ENCODE measurements around the gene TTC21B.

TTC21B gene

DNA sequence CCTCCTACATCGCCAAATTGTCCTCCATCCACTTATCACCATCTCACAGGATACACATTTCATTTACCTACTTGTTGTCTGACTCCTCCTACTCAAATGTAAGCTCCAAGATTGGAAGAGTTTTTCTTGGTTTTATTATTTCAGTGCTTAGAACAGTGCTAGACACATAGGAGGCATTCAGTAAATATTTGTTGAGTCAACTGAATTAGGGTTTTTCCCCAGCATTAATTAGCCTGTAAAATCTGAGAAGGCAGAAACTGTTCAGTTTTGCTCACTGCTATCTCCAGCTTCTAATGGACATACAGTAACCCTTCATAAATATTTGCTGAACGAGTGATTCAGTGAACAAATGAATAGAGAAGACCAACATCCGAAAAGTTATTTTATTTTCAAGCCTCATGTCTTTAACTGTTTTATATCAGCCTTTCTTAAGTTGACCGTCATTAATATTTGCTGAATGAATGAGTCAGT, 800 bp downstream of the TTC21B start:
- peak overlapping the region; percentile 53 to 96 (median 82) for H3K4me3 ChIP-seq (ENCODE audit: control insufficient read depth in 1 of 7, extremely low read depth in 1 of 7, insufficient read depth in 4 of 7, low read depth in 2 of 7, low read length in 6 of 7)
- H3K36me3 ChIP-seq (ENCODE audit: control insufficient read depth in 4 of 4, insufficient read depth in 4 of 4, low read length in 3 of 4), result peaks cover 0 to 13% (median 6%) of the 10 kb centered on the region in 4 experiments
- CTCF ChIA-PET, result interaction anchor here (1.2 to 1.8 kb wide), 5 partner anchors 11 to 175 kb away, joined by 3 to 13 read pairs (median 4); partner anchors contain the start of gene SCN1A
- peaks cover 7 to 26% (median 11%) of the 10 kb centered on the region in 4 experiments for H3K4me1 ChIP-seq (ENCODE audit: control extremely low read depth in 1 of 4, control insufficient read depth in 4 of 4, insufficient read depth in 4 of 4, low read length in 3 of 4)
- DNase-seq, result peak in 2 of 3 donors; percentile 52 to 66
- no peaks in the 10 kb centered on the region for H3K27me3 ChIP-seq (replicated peaks in 2 of 5; ENCODE audit: control insufficient read depth in 4 of 5, insufficient read depth in 5 of 5, low read length in 4 of 5)
- 0% methylated on average over 1 of the region's 4 CpGs for whole genome bisulfite sequencing (ENCODE audit: insufficient coverage)
- no peaks in the 10 kb centered on the region for H3K9me3 ChIP-seq (ENCODE audit: control extremely low read depth in 1 of 5, control insufficient read depth in 4 of 5, insufficient read depth in 2 of 5, low read depth in 1 of 5, low read length in 4 of 5)
- H3K27ac ChIP-seq (ENCODE audit: insufficient read depth in 1 of 2, low read depth in 1 of 2, low read length in 2 of 2, poor library complexity in 1 of 2, severe bottlenecking in 2 of 2), result peak overlapping the region; percentile 64 to 86
- POLR2A ChIA-PET, result interaction anchor here (0.5 kb wide), 1 partner anchor 1111 kb away, joined by 5 read pairs; the partner anchor contains the start of gene COBLL1

DNA sequence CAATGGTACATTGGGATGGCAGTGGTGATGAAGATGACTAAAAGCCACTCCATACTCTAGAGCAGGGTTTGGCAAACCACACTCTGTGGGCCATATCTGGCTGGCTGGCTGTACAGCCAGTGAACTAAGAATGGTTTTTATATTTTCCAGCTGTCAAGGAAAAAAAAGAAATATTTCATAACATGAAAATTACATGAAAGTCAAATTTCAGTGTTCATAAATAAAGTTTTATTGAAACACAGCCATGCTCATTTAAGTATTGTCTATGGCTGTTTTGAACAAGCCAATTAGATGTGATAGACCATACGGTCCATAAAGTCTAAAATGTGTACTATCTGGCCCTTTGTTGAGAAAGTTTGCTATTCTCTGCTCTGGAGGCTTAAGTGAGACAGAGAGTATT, 1.5 kb downstream of the TTC21B start:
- H3K4me3 ChIP-seq (ENCODE audit: control insufficient read depth in 1 of 7, extremely low read depth in 1 of 7, insufficient read depth in 4 of 7, low read depth in 2 of 7, low read length in 6 of 7), result peak overlapping the region in 4 of 7 experiments; percentile 81 to 92 (median 85)
- POLR2A ChIA-PET, result no interaction called here
- CTCF ChIA-PET, result interaction anchor here (0.6 to 1.7 kb wide), 5 partner anchors 17 to 191 kb away, joined by 3 to 13 read pairs (median 3); no protein-coding TSS in a partner anchor
- H3K27ac ChIP-seq (ENCODE audit: insufficient read depth in 1 of 2, low read depth in 1 of 2, low read length in 2 of 2, poor library complexity in 1 of 2, severe bottlenecking in 2 of 2), result no peak overlapping the region
- peaks cover 7 to 26% (median 11%) of the 10 kb centered on the region in 4 experiments for H3K4me1 ChIP-seq (ENCODE audit: control extremely low read depth in 1 of 4, control insufficient read depth in 4 of 4, insufficient read depth in 4 of 4, low read length in 3 of 4)
- peaks cover 5 to 19% (median 10%) of the 10 kb centered on the region in 4 experiments for H3K36me3 ChIP-seq (ENCODE audit: control insufficient read depth in 4 of 4, insufficient read depth in 4 of 4, low read length in 3 of 4)
- H3K27me3 ChIP-seq (replicated peaks in 2 of 5; ENCODE audit: control insufficient read depth in 4 of 5, insufficient read depth in 5 of 5, low read length in 4 of 5), result no peaks in the 10 kb centered on the region
- no peak for DNase-seq
- 0% methylated on average over 1 of the region's 1 CpG for WGBS (ENCODE audit: insufficient coverage)
- no peaks in the 10 kb centered on the region for H3K9me3 ChIP-seq (ENCODE audit: control extremely low read depth in 1 of 5, control insufficient read depth in 4 of 5, insufficient read depth in 2 of 5, low read depth in 1 of 5, low read length in 4 of 5)

DNA sequence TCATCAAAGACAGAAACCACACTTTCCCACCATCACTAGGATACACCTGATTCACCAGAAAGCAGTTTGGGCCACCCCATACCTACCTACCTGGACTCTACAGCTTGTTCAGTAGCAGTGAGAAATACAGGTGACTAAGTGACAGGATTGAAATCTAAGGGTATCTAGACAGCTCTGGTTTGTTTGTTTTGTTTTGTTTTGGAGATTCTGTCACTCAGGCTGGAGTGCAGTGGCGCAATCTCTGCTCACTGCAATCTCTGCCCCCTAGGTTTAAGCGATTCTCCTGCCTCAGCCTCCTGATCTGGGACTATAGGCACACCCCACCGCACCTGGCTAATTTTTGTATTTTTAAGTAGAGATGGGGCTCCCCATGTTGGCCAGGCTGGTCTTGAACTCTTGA, 3.1 kb downstream of the TTC21B start:
- H3K27ac ChIP-seq (ENCODE audit: insufficient read depth in 1 of 2, low read depth in 1 of 2, low read length in 2 of 2, poor library complexity in 1 of 2, severe bottlenecking in 2 of 2), result no peak overlapping the region
- WGBS (ENCODE audit: insufficient coverage), result 100% methylated on average over 1 of the region's 3 CpGs
- POLR2A ChIA-PET, result no interaction called here
- H3K36me3 ChIP-seq (ENCODE audit: control insufficient read depth in 4 of 4, insufficient read depth in 4 of 4, low read length in 3 of 4), result peaks cover 6 to 24% (median 13%) of the 10 kb centered on the region in 4 experiments
- H3K4me3 ChIP-seq (ENCODE audit: control insufficient read depth in 1 of 7, extremely low read depth in 1 of 7, insufficient read depth in 4 of 7, low read depth in 2 of 7, low read length in 6 of 7), result no peak overlapping the region
- DNase-seq, result no peak
- no peaks in the 10 kb centered on the region for H3K27me3 ChIP-seq (replicated peaks in 2 of 5; ENCODE audit: control insufficient read depth in 4 of 5, insufficient read depth in 5 of 5, low read length in 4 of 5)
- CTCF ChIA-PET, result no interaction called here
- peaks cover 7 to 26% (median 11%) of the 10 kb centered on the region in 4 experiments for H3K4me1 ChIP-seq (ENCODE audit: control extremely low read depth in 1 of 4, control insufficient read depth in 4 of 4, insufficient read depth in 4 of 4, low read length in 3 of 4)
- no peaks in the 10 kb centered on the region for H3K9me3 ChIP-seq (ENCODE audit: control extremely low read depth in 1 of 5, control insufficient read depth in 4 of 5, insufficient read depth in 2 of 5, low read depth in 1 of 5, low read length in 4 of 5)

DNA sequence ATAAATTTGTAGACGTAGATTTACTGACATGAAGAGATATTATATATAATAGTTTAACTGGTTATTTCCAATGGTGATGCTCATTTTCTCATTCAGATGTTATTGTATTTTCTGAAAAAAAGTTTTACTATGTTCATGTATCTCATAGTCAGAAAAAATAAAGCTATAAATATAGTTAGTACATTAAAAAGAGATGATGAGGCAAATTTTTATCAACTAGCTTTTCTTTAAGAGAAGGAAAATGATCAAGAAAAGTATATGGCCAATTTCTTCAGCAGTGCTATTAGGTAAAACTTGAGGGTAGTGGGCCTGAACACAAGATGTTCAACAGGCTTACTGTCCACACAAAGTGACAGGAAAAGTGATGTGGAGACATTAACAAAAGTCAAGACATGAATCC, 11.7 kb downstream of the TTC21B start:
- WGBS (ENCODE audit: insufficient coverage), result no CpG with 5 or more reads among the region's 1 CpG
- DNase-seq, result no peak
- H3K4me3 ChIP-seq (ENCODE audit: control insufficient read depth in 1 of 7, extremely low read depth in 1 of 7, insufficient read depth in 4 of 7, low read depth in 2 of 7, low read length in 6 of 7), result no peak overlapping the region
- no peaks in the 10 kb centered on the region for H3K9me3 ChIP-seq (ENCODE audit: control extremely low read depth in 1 of 5, control insufficient read depth in 4 of 5, insufficient read depth in 2 of 5, low read depth in 1 of 5, low read length in 4 of 5)
- H3K27me3 ChIP-seq (replicated peaks in 2 of 5; ENCODE audit: control insufficient read depth in 4 of 5, insufficient read depth in 5 of 5, low read length in 4 of 5), result no peaks in the 10 kb centered on the region
- H3K27ac ChIP-seq (ENCODE audit: insufficient read depth in 1 of 2, low read depth in 1 of 2, low read length in 2 of 2, poor library complexity in 1 of 2, severe bottlenecking in 2 of 2), result no peak overlapping the region
- ChIA-PET CTCF (interaction anchor here (1.1 to 1.5 kb wide), 3 partner anchors 12 to 241 kb away, joined by 3 to 4 read pairs (median 3); partner anchors contain the start of gene TTC21B), POLR2A (no interaction called here)
- H3K36me3 ChIP-seq (ENCODE audit: control insufficient read depth in 4 of 4, insufficient read depth in 4 of 4, low read length in 3 of 4), result peaks cover 21 to 68% (median 53%) of the 10 kb centered on the region in 4 experiments
- no peaks in the 10 kb centered on the region for H3K4me1 ChIP-seq (ENCODE audit: control extremely low read depth in 1 of 4, control insufficient read depth in 4 of 4, insufficient read depth in 4 of 4, low read length in 3 of 4)

DNA sequence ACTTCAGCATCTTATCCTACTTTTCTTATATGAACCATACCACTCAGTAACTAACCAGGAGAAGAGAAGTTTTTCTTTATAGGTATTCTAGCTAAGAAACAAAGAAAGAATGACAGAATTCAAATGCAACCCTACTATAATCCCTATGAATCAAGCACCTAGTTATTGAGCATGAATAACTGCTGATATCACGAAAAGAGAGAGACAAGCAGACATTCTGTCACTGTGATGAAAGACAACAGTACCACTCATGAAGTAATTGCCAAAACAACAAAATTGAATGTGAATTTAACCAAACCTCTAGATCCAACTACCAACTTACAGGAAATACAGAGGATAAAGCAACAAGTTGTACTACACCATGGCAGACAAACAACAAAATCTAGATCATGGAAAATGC, 15.3 kb downstream of the TTC21B start:
- Histone ChIP-seq H3K27ac (ENCODE audit: insufficient read depth in 1 of 2, low read depth in 1 of 2, low read length in 2 of 2, poor library complexity in 1 of 2, severe bottlenecking in 2 of 2) (no peak overlapping the region), H3K36me3 (ENCODE audit: control insufficient read depth in 4 of 4, insufficient read depth in 4 of 4, low read length in 3 of 4) (peaks cover 25 to 63% (median 45%) of the 10 kb centered on the region in 4 experiments), H3K4me3 (ENCODE audit: control insufficient read depth in 1 of 7, extremely low read depth in 1 of 7, insufficient read depth in 4 of 7, low read depth in 2 of 7, low read length in 6 of 7) (no peak overlapping the region), H3K27me3 (replicated peaks in 2 of 5; ENCODE audit: control insufficient read depth in 4 of 5, insufficient read depth in 5 of 5, low read length in 4 of 5) (no peaks in the 10 kb centered on the region), H3K9me3 (ENCODE audit: control extremely low read depth in 1 of 5, control insufficient read depth in 4 of 5, insufficient read depth in 2 of 5, low read depth in 1 of 5, low read length in 4 of 5) (no peaks in the 10 kb centered on the region), H3K4me1 (ENCODE audit: control extremely low read depth in 1 of 4, control insufficient read depth in 4 of 4, insufficient read depth in 4 of 4, low read length in 3 of 4) (no peaks in the 10 kb centered on the region)
- no peak for DNase-seq
- ChIA-PET CTCF (interaction anchor here (0.7 kb wide), 1 partner anchor 35 kb away, joined by 3 read pairs; no protein-coding TSS in a partner anchor), POLR2A (no interaction called here)
- WGBS (ENCODE audit: insufficient coverage), result 100% methylated on average over 1 of the region's 1 CpG

DNA sequence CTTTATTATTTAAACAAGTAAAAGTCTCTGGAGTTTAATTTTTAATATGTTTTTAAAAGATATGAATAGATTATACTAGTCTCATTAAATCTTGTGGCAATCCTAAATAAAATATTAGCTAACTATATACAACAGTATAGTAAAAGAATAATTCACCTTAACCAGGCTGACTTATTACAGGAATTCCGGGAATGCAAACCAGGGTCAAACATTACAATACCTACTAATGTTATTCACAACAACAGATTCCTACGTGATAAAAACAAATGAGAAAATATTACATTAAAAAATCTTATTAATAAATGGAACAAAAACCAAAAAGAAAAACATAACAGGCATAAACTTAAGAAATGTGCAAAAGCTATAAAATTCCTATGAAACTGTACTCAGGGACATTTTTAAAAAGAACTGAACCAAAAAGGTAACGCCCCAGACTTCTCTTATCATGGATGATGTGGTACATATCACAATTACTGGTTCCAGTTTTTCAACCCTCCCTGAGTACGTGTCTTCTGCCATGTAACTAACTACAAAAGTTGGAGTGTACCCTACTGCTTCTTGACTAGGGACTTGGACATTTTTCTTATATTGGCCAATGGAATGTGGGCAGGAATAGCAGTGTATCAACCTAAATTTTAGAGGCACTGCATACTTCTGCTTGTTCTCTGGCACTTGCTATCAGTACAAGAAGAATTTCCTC, 20.2 kb downstream of the TTC21B start:
- Histone ChIP-seq H3K4me1 (ENCODE audit: control extremely low read depth in 1 of 4, control insufficient read depth in 4 of 4, insufficient read depth in 4 of 4, low read length in 3 of 4) (peaks cover 0 to 15% (median 5%) of the 10 kb centered on the region in 4 experiments), H3K36me3 (ENCODE audit: control insufficient read depth in 4 of 4, insufficient read depth in 4 of 4, low read length in 3 of 4) (peaks cover 4 to 53% (median 31%) of the 10 kb centered on the region in 4 experiments), H3K27ac (ENCODE audit: insufficient read depth in 1 of 2, low read depth in 1 of 2, low read length in 2 of 2, poor library complexity in 1 of 2, severe bottlenecking in 2 of 2) (no peak overlapping the region), H3K27me3 (replicated peaks in 2 of 5; ENCODE audit: control insufficient read depth in 4 of 5, insufficient read depth in 5 of 5, low read length in 4 of 5) (no peaks in the 10 kb centered on the region), H3K4me3 (ENCODE audit: control insufficient read depth in 1 of 7, extremely low read depth in 1 of 7, insufficient read depth in 4 of 7, low read depth in 2 of 7, low read length in 6 of 7) (no peak overlapping the region), H3K9me3 (ENCODE audit: control extremely low read depth in 1 of 5, control insufficient read depth in 4 of 5, insufficient read depth in 2 of 5, low read depth in 1 of 5, low read length in 4 of 5) (no peaks in the 10 kb centered on the region)
- ChIA-PET CTCF (no interaction called here), POLR2A (no interaction called here)
- DNase-seq, result no peak
- 100% methylated on average over 1 of the region's 4 CpGs for WGBS (ENCODE audit: insufficient coverage)

DNA sequence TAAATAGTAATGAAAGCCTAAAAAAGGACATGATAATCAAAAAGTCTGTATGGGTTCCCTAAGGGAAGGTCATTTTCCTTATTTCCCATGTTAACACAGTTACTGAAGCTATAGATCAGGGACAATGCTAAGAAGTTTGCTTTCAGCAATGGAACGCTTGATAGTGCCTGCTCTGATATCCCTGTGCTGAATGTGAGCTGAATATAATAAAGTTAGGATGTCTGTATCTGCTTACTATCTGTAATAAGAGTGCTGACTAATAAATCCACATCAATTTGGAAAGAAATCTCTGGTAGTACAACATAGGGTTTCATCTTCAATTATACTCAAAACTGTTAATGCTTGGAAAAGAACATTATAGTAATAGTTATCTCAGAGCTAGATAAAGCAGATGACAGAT, 25.8 kb downstream of the TTC21B start:
- DNase-seq, result no peak
- H3K4me3 ChIP-seq (ENCODE audit: control insufficient read depth in 1 of 7, extremely low read depth in 1 of 7, insufficient read depth in 4 of 7, low read depth in 2 of 7, low read length in 6 of 7), result no peak overlapping the region
- H3K27me3 ChIP-seq (replicated peaks in 2 of 5; ENCODE audit: control insufficient read depth in 4 of 5, insufficient read depth in 5 of 5, low read length in 4 of 5), result no peaks in the 10 kb centered on the region
- peaks cover 10 to 64% (median 36%) of the 10 kb centered on the region in 4 experiments for H3K36me3 ChIP-seq (ENCODE audit: control insufficient read depth in 4 of 4, insufficient read depth in 4 of 4, low read length in 3 of 4)
- ChIA-PET CTCF (no interaction called here), POLR2A (no interaction called here)
- no CpG with 5 or more reads among the region's 1 CpG for WGBS (ENCODE audit: insufficient coverage)
- H3K27ac ChIP-seq (ENCODE audit: insufficient read depth in 1 of 2, low read depth in 1 of 2, low read length in 2 of 2, poor library complexity in 1 of 2, severe bottlenecking in 2 of 2), result no peak overlapping the region
- H3K9me3 ChIP-seq (ENCODE audit: control extremely low read depth in 1 of 5, control insufficient read depth in 4 of 5, insufficient read depth in 2 of 5, low read depth in 1 of 5, low read length in 4 of 5), result no peaks in the 10 kb centered on the region
- H3K4me1 ChIP-seq (ENCODE audit: control extremely low read depth in 1 of 4, control insufficient read depth in 4 of 4, insufficient read depth in 4 of 4, low read length in 3 of 4), result peaks cover 0 to 15% (median 5%) of the 10 kb centered on the region in 4 experiments
